Loucy (cell line): Measurements from ENCODE around the gene C12orf43.

Experiments used
- H2AFZ ChIP-seq: fragments of 200-600 bp; sonication (generic); 2 replicates; pipeline ENCODE4 v1.6.0; 2016; ENCODE audit warnings: antibody characterized with exemption, mild to moderate bottlenecking, low read length, moderate library complexity
- H3F3A ChIP-seq: fragments of 200-600 bp; 2 replicates; pipeline ENCODE4 v1.6.0; 2016; ENCODE audit warnings: antibody characterized with exemption, low read depth, mild to moderate bottlenecking
- H3K27me3 ChIP-seq: fragments of 200-600 bp; sonication (generic); 2 replicates; pipeline ENCODE4 v1.6.1; 2014; ENCODE audit warnings: low read length, mild to moderate bottlenecking; ENCODE audit not compliant: insufficient read depth, poor library complexity, severe bottlenecking
- H3K36me3 ChIP-seq: fragments of 200-600 bp; sonication (generic); 2 replicates; pipeline ENCODE4 v1.6.1; 2016; ENCODE audit warnings: low read length; ENCODE audit not compliant: insufficient read depth
- H3K4me1 ChIP-seq: fragments of 200-600 bp; sonication (generic); 2 replicates; pipeline ENCODE4 v1.5.1; 2014; ENCODE audit warnings: low read length, mild to moderate bottlenecking; ENCODE audit not compliant: insufficient read depth, poor library complexity, severe bottlenecking
- H3K4me2 ChIP-seq: fragments of 200-600 bp; sonication (generic); 2 replicates; pipeline ENCODE4 v1.6.0; 2014; ENCODE audit warnings: antibody characterized with exemption, low read length, low read depth, mild to moderate bottlenecking; ENCODE audit not compliant: poor library complexity, severe bottlenecking
- H3K4me3 ChIP-seq: fragments of 200-600 bp; sonication (generic); 2 replicates; pipeline ENCODE4 v1.5.1; 2014; ENCODE audit warnings: low read length, mild to moderate bottlenecking, mixed read lengths; ENCODE audit not compliant: poor library complexity, severe bottlenecking
- H3K79me2 ChIP-seq: fragments of 200-600 bp; sonication (generic); 2 replicates; pipeline ENCODE4 v1.6.1; 2014; ENCODE audit warnings: low read length; ENCODE audit not compliant: insufficient read depth
- H3K9ac ChIP-seq: fragments of 200-600 bp; sonication (generic); 2 replicates; pipeline ENCODE4 v1.6.0; 2014; ENCODE audit warnings: mild to moderate bottlenecking, low read depth, low read length, moderate library complexity; ENCODE audit not compliant: poor library complexity, severe bottlenecking
- H3K9me2 ChIP-seq: fragments of 200-600 bp; sonication (generic); replicated peaks from 2 replicates; pipeline ENCODE4 v1.6.1; 2016; ENCODE audit warnings: low read depth, low read length, mixed read lengths
- H3K9me3 ChIP-seq: fragments of 200-600 bp; sonication (generic); 2 replicates; pipeline ENCODE4 v1.6.1; 2014; ENCODE audit warnings: mild to moderate bottlenecking, antibody characterized with exemption, low read length, low read depth; ENCODE audit not compliant: insufficient read depth
- H4K20me1 ChIP-seq: fragments of 200-600 bp; sonication (generic); 2 replicates; pipeline ENCODE4 v1.6.0; 2014; ENCODE audit warnings: antibody characterized with exemption, low read length, mild to moderate bottlenecking; ENCODE audit not compliant: insufficient read depth, poor library complexity, severe bottlenecking
- CTCF ChIP-seq: fragments of 200-600 bp; sonication (generic); conservative IDR thresholded peaks from 2 replicates; pipeline ENCODE4 v1.5.1; 2014; ENCODE audit warnings: mild to moderate bottlenecking, antibody characterized with exemption, low read length
- EZH2phosphoT487 ChIP-seq: fragments of 200-600 bp; IDR thresholded peaks from 2 replicates; pipeline ENCODE4 v1.6.1; 2018; ENCODE audit warnings: antibody characterized with exemption, mild to moderate bottlenecking, moderate library complexity, borderline replicate concordance

C12orf43 gene

GRCh38 chr12:121001841-121002483 is 14.3 kb downstream of the C12orf43 start:
- TF ChIP-seq EZH2phosphoT487 (no peak), CTCF (no peak)
- Histone ChIP-seq H3K9me3 (no peaks in the 10 kb centered on the region), H2AFZ (no peak overlapping the region), H3K79me2 (no peaks in the 10 kb centered on the region), H3K9ac (peak overlapping the region; percentile 39), H3F3A (no peaks in the 10 kb centered on the region), H3K36me3 (peaks cover 4% of the 10 kb centered on the region; the same call in 1 of the 2 replicates), H4K20me1 (no peaks in the 10 kb centered on the region), H3K4me3 (no peak overlapping the region), H3K9me2 (no peaks in the 10 kb centered on the region), H3K4me1 (peaks cover 33% of the 10 kb centered on the region), H3K4me2 (peak overlapping the region; percentile 38), H3K27me3 (no peaks in the 10 kb centered on the region)

- no peak overlapping the region for H3K4me3 ChIP-seq
- peak overlapping the region; percentile 38 for H3K4me2 ChIP-seq
- H3K79me2 ChIP-seq: no peaks in the 10 kb centered on the region
- no peaks in the 10 kb centered on the region for H3K9me2 ChIP-seq
- peak overlapping the region; percentile 39 for H3K9ac ChIP-seq
- H3K4me1 ChIP-seq: peaks cover 33% of the 10 kb centered on the region
- H2AFZ ChIP-seq: no peak overlapping the region
- H3K36me3 ChIP-seq: peaks cover 4% of the 10 kb centered on the region; the same call in 1 of the 2 replicates
- no peaks in the 10 kb centered on the region for H4K20me1 ChIP-seq
- TF ChIP-seq EZH2phosphoT487: no peak
- no peak for TF ChIP-seq CTCF
- H3K9me3 ChIP-seq: no peaks in the 10 kb centered on the region
- H3F3A ChIP-seq: no peaks in the 10 kb centered on the region
- H3K27me3 ChIP-seq: no peaks in the 10 kb centered on the region
Observed at GRCh38 chr12:121001060-121001459, 15.2 kb downstream of the C12orf43 start.

- Histone ChIP-seq H3K9me3 (no peaks in the 10 kb centered on the region), H4K20me1 (no peaks in the 10 kb centered on the region), H3F3A (no peaks in the 10 kb centered on the region), H3K79me2 (no peaks in the 10 kb centered on the region), H3K4me1 (peaks cover 29% of the 10 kb centered on the region), H3K9ac (peak overlapping the region; percentile 39), H3K27me3 (no peaks in the 10 kb centered on the region), H3K9me2 (no peaks in the 10 kb centered on the region), H3K4me2 (peak overlapping the region; percentile 38), H2AFZ (no peak overlapping the region), H3K4me3 (no peak overlapping the region), H3K36me3 (peaks cover 4% of the 10 kb centered on the region; the same call in 1 of the 2 replicates)
- no peak for TF ChIP-seq EZH2phosphoT487
- no peak for TF ChIP-seq CTCF
Observed at GRCh38 chr12:121000530-121000929, 15.8 kb downstream of the C12orf43 start.
